K562 (cell line): Measurements from ENCODE around the gene HDLBP. TPM values are rescaled to one million over a fixed set of nuclear protein-coding genes. Genes with fewer than 3 reads are reported as not detected.
A peak's percentile ranks its signal among the peaks of the same experiment; 100 is the strongest.

Source experiments
- CBX3 ChIP-seq, 2 experiments: IDR thresholded peaks; 1 replicate in 1 of 2; 2 replicates in 1 of 2; pipeline ENCODE4 v1.6.1; 2012; ENCODE audit warnings: inconsistent platforms in 2 of 2, low read length in 2 of 2, borderline replicate concordance in 1 of 2, control low read depth in 1 of 2
- CTBP1 ChIP-seq: fragments of 450-650 bp; IDR thresholded peaks from 2 replicates; pipeline ENCODE4 v1.6.1; 2016; ENCODE audit warnings: borderline replicate concordance
- EHMT2 ChIP-seq: fragments of 450-650 bp; IDR thresholded peaks from 2 replicates; pipeline ENCODE4 v1.6.1; 2018; ENCODE audit warnings: antibody characterized with exemption
- ELF2 ChIP-seq: fragments of 250-450 bp; sonication (Bioruptor Pico); IDR thresholded peaks from 2 replicates; pipeline ENCODE4 v1.5.0; 2021; ENCODE audit warnings: mild to moderate bottlenecking
- MED1 ChIP-seq: sonication (generic); formaldehyde crosslinking; IDR thresholded peaks from 2 replicates; pipeline ENCODE4 v1.8.1; 2023; ENCODE audit warnings: missing genetic modification reagents, borderline replicate concordance
- RBM25 ChIP-seq: fragments of 200-400 bp; formaldehyde crosslinking; IDR thresholded peaks from 2 replicates; pipeline ENCODE4 v1.6.1; 2018; ENCODE audit warnings: low read length, low read depth, moderate library complexity; ENCODE audit not compliant: severe bottlenecking
- ZBTB1 ChIP-seq: sonication (generic); formaldehyde crosslinking; IDR thresholded peaks from 2 replicates; pipeline ENCODE4 v1.8.1; 2023; ENCODE audit warnings: missing genetic modification reagents, low read depth, mild to moderate bottlenecking, borderline replicate concordance
- ZFP1 ChIP-seq: fragments of 450-650 bp; formaldehyde crosslinking; IDR thresholded peaks from 2 replicates; pipeline ENCODE4 v1.4.0; 2020; ENCODE audit warnings: mild to moderate bottlenecking, mixed read lengths
- polyA plus RNA-seq, 8 experiments: library from polyadenylated mRNA; depleted of rRNA in 4 of 8; stranded (reverse) in 5 of 8; unstranded in 3 of 8; fragments of >200 nt; fragmentation: Nextera tagmentation in 2 of 8; fragmentation: Illumina TruSeq in 1 of 8; extraction: Ambion mirVana in 2 of 8; extraction: Trizol in 1 of 8; gene quantifications; 2 replicates each; pipeline versions ENCODE4 v1.2.1 to v1.2.3, GENCODE V29; 2011 to 2014; ENCODE audit warnings: inconsistent platforms in 1 of 8, missing spikeins in 1 of 8
- total RNA-seq, 7 experiments: library from RNA; depleted of rRNA in 6 of 7; stranded (reverse); fragments of >200 nt in 6 of 7; fragmentation: Illumina TruSeq in 2 of 7; extraction: Trizol in 2 of 7; gene quantifications; 2 replicates each; pipeline versions ENCODE4 v1.2.1 to v1.2.3, GENCODE V29; 2011 to 2021; ENCODE audit warnings: low replicate concordance in 1 of 7
- TF ChIP-seq, protein P1 (sequence below): fragments of 200-800 bp; sonication (Bioruptor generic); IDR thresholded peaks from 2 replicates; pipeline ENCODE4 v1.6.1; 2016; ENCODE audit warnings: missing genetic modification characterization, missing compliant biosample characterization
- TF ChIP-seq, protein P2 (sequence below): sonication (generic); formaldehyde crosslinking; IDR thresholded peaks from 2 replicates; pipeline ENCODE4 v1.8.0; 2023; ENCODE audit warnings: missing genetic modification reagents, mild to moderate bottlenecking, borderline replicate concordance
- TF ChIP-seq, protein P3 (sequence below): sonication (generic); formaldehyde crosslinking; IDR thresholded peaks from 2 replicates; pipeline ENCODE4 v1.8.1; 2023; ENCODE audit warnings: mild to moderate bottlenecking, missing genetic modification reagents, moderate library complexity

HDLBP gene
- total and polyA plus RNA-seq, 9 of the 15 experiments (the other 6 are each of a cell fraction or from before 2014, with no cell fraction given), result 24.4 to 378 (median 146) TPM

DNA sequence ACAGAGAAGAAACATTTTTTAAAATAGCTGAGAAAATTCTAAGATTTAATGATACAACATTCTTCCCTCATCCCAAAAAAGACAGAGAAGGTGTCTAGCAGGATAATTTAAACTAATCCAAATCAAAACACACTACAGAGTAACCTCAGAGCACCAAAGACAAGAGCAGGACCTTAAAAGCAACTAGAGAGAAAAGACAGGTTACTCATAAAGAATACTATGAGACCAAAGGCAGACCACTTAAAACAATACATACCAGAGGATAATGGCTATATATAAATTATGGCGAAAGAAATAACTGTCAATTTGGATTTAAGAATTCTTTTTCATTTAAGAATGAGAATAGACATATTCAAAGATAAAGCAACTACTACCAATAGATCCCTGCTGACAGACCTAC, 40.0 kb downstream of the HDLBP start (continued):
- TF ChIP-seq ZFP1 (CRISPR knock-in tag), result no peak
- no peak for TF ChIP-seq ELF2 (CRISPR knock-in tag)
- no peak for TF ChIP-seq ZBTB1 (CRISPR knock-in tag)
- TF ChIP-seq, protein P1, sequence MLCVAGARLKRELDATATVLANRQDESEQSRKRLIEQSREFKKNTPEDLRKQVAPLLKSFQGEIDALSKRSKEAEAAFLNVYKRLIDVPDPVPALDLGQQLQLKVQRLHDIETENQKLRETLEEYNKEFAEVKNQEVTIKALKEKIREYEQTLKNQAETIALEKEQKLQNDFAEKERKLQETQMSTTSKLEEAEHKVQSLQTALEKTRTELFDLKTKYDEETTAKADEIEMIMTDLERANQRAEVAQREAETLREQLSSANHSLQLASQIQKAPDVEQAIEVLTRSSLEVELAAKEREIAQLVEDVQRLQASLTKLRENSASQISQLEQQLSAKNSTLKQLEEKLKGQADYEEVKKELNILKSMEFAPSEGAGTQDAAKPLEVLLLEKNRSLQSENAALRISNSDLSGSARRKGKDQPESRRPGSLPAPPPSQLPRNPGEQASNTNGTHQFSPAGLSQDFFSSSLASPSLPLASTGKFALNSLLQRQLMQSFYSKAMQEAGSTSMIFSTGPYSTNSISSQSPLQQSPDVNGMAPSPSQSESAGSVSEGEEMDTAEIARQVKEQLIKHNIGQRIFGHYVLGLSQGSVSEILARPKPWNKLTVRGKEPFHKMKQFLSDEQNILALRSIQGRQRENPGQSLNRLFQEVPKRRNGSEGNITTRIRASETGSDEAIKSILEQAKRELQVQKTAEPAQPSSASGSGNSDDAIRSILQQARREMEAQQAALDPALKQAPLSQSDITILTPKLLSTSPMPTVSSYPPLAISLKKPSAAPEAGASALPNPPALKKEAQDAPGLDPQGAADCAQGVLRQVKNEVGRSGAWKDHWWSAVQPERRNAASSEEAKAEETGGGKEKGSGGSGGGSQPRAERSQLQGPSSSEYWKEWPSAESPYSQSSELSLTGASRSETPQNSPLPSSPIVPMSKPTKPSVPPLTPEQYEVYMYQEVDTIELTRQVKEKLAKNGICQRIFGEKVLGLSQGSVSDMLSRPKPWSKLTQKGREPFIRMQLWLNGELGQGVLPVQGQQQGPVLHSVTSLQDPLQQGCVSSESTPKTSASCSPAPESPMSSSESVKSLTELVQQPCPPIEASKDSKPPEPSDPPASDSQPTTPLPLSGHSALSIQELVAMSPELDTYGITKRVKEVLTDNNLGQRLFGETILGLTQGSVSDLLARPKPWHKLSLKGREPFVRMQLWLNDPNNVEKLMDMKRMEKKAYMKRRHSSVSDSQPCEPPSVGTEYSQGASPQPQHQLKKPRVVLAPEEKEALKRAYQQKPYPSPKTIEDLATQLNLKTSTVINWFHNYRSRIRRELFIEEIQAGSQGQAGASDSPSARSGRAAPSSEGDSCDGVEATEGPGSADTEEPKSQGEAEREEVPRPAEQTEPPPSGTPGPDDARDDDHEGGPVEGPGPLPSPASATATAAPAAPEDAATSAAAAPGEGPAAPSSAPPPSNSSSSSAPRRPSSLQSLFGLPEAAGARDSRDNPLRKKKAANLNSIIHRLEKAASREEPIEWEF (CRISPR knock-in tag), result no peak
- TF ChIP-seq, protein P2, sequence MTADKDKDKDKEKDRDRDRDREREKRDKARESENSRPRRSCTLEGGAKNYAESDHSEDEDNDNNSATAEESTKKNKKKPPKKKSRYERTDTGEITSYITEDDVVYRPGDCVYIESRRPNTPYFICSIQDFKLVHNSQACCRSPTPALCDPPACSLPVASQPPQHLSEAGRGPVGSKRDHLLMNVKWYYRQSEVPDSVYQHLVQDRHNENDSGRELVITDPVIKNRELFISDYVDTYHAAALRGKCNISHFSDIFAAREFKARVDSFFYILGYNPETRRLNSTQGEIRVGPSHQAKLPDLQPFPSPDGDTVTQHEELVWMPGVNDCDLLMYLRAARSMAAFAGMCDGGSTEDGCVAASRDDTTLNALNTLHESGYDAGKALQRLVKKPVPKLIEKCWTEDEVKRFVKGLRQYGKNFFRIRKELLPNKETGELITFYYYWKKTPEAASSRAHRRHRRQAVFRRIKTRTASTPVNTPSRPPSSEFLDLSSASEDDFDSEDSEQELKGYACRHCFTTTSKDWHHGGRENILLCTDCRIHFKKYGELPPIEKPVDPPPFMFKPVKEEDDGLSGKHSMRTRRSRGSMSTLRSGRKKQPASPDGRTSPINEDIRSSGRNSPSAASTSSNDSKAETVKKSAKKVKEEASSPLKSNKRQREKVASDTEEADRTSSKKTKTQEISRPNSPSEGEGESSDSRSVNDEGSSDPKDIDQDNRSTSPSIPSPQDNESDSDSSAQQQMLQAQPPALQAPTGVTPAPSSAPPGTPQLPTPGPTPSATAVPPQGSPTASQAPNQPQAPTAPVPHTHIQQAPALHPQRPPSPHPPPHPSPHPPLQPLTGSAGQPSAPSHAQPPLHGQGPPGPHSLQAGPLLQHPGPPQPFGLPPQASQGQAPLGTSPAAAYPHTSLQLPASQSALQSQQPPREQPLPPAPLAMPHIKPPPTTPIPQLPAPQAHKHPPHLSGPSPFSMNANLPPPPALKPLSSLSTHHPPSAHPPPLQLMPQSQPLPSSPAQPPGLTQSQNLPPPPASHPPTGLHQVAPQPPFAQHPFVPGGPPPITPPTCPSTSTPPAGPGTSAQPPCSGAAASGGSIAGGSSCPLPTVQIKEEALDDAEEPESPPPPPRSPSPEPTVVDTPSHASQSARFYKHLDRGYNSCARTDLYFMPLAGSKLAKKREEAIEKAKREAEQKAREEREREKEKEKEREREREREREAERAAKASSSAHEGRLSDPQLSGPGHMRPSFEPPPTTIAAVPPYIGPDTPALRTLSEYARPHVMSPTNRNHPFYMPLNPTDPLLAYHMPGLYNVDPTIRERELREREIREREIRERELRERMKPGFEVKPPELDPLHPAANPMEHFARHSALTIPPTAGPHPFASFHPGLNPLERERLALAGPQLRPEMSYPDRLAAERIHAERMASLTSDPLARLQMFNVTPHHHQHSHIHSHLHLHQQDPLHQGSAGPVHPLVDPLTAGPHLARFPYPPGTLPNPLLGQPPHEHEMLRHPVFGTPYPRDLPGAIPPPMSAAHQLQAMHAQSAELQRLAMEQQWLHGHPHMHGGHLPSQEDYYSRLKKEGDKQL (CRISPR knock-in tag), result no peak
- 0 out of 3 replicates have a peak, but pooled peaks of 1 of the 2 experiments have one; percentile 33 for TF ChIP-seq CBX3 (IDR thresholded peaks at IDR 0.05; ENCODE audit: borderline replicate concordance in 1 of 2, low read length in 2 of 2)
- no peak for TF ChIP-seq EHMT2
- TF ChIP-seq, protein P3, sequence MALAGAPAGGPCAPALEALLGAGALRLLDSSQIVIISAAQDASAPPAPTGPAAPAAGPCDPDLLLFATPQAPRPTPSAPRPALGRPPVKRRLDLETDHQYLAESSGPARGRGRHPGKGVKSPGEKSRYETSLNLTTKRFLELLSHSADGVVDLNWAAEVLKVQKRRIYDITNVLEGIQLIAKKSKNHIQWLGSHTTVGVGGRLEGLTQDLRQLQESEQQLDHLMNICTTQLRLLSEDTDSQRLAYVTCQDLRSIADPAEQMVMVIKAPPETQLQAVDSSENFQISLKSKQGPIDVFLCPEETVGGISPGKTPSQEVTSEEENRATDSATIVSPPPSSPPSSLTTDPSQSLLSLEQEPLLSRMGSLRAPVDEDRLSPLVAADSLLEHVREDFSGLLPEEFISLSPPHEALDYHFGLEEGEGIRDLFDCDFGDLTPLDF (CRISPR knock-in tag), result no peak
- peak; percentile 48 for TF ChIP-seq RBM25
- no peak for TF ChIP-seq MED1 (CRISPR knock-in tag)
- no peak for TF ChIP-seq CTBP1
